Measurements from ENCODE around the gene GNAO1.

GNAO1 gene

DNA sequence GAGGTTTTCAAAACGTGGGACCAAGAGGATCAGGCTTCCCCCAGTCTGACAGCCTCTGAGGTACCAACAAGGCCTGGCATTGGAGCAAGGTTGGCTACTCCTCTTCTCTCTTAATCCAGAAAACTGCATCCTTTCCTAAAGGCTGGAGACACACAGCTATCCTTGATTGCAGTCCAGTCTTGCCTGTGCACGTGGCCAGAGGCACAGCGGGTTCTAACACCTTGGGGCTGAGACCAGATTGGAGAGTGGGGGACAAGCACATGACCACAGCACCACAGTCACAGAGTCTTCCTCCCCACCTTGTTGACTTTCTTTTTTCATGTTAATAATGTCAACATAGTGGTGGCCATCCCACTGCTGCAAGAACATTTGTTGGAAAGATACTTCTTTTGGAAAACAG lies 46.9 kb downstream of the GNAO1 start:
- no peak for DNase-seq (ENCODE audit: low read depth in 2 of 2)

DNA sequence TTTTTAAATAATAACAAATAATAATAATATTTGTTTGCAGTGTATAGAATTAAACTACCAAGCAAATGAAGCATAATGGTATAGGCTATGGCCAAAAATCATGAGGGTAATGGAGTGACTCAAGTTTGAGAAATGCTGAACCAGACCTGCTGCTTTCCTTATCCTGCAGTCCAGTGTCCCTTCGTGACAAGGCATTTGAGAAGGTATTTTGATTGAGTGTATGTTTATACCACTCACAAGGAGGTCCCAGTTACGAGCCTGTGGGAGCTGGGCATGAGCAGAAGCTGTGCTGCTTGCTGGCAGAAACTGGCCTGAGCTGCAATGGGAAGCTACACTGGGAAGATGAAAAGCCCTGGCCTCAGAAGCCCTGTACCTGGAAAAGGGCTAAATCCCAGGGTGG lies 50.3 kb downstream of the GNAO1 start:
- no peak for DNase-seq (ENCODE audit: low read depth in 2 of 2)

DNA sequence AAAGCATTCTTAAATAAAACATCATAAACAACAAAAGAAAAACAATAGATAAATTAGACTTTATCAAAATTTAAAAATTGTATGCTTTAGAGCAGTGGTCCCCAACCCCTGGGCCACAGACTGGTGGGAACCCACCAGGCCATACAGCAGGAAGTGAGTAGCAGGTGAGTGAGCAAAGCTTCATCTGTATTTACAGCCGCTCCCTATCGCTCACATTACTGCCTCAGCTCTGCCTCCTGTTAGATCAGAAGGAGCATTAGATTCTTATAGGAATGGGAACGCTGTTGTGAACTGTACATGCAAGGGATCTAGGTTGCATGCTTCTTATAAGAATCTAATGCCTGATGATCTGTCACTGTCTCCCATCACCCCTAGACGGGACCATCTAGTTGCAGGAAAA lies 51.5 kb downstream of the GNAO1 start:
- DNase-seq (ENCODE audit: low read depth in 2 of 2) = no peak

DNA sequence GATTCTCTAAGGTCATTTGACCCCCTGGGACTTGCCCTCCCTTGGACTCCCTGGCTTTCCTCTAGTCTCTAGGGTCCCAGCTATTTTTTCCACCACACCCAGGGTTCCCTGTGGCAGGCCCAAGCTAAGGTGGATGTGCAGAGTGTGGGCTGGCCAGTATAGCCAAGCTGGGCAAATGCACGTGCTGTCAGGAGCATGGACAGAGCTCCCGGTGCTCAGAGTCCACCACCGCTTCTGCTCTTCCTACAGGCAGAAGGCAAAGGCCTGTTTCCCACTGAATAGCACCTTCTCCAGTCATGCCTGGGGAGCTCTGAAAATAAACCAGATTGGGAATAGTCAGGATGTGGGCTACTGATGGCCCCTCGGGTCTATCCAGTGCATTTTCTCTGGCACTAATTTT lies 53.3 kb downstream of the GNAO1 start:
- no peak for DNase-seq (ENCODE audit: low read depth in 2 of 2)

DNA sequence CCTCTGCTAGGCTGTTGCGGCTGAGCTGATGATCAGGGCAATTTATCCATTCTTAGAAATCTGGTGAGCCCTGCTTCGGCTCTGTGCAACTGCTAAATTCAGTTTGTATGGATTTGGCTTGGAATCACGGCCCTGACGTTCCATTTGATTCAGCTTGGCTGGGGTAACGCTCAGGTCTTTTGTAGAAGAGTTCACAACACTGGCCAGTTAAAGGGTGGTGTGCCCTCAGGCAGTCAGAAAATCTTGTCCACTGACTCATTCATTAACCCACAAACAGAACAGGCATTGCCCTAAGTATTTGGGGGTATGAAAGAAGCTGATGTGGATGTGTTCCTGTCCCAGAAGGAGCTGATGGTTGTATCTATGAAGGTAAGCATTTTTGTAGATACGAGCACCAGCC lies 53.9 kb downstream of the GNAO1 start:
- DNase-seq (ENCODE audit: low read depth in 2 of 2) = no peak

DNA sequence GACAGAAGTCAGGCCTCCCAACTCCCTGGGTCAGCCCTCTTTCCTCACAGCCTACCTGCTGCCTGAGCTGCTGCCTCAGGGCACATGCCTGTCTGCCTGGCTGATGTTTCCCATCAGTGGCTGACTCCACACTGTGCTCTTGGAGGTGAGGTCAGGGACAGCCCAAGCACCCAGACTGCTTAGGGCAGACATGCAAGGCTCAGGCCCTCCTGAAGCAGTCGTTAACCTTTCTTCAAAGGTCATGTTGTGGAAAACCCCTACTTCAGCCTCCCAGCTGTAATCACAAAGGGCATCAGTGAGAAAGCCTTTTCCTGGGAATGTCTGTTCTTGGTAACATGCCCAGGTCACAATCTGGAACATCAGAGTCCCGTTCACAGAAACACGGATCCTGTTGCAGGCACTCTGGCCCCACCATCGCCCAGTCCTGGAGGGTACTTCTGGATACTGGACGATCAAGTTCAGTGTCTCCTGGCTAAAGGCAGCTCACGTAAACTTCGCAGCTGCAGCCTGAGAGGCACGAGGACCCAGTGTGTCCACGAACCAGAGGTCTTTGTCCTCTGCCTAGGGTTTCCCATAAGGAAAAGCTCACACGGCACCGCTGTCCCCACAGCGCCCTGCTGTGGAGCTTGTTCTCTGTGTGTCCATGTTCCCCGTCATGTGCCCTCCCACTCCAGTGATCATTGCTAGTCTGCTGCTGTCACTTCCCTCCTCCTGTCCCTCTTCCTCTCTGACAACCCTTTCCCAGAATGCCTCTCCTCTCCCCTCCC lies 54.9 kb downstream of the GNAO1 start:
- DNase-seq (ENCODE audit: low read depth in 2 of 2) = no peak

DNA sequence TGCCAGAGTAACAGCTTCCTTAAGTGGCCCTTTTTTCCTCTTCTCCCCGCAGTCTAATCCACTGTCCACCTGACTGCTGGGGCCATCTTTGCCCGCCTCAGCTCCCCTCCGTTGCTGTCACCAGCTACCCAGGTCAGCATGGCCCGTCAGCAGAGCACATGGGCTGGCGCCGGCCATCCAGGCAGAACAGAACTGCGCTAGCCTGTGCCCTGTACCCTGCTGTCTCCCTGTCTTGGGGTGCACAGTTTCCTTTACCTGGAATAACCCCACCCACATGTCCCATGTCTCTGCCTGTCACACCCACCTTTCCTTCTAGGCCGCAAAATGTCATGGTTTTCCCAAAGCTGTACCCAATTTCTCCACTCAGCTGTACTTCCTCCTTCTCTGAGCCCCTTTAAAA lies 55.7 kb downstream of the GNAO1 start:
- DNase-seq (ENCODE audit: low read depth in 2 of 2) = no peak

DNA sequence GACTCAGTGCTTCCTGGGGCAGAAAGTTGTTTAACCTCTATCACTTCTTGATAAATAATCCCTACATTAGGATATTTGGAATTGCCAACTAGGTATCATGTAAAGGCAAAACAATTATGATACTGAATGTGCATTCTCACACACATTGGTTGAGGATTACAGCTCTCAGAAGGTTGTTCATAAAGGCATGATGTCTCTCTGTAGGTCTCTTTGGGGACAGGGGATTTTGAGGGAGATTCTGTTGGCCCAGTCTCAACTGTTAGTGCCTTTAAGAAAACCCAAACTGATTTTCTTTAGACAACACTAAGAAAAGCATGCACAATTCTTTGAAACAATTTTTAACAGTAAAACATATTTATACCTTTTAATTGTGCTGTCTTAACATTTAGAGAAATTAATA lies 56.5 kb downstream of the GNAO1 start:
- no peak for DNase-seq (ENCODE audit: low read depth in 2 of 2)

DNA sequence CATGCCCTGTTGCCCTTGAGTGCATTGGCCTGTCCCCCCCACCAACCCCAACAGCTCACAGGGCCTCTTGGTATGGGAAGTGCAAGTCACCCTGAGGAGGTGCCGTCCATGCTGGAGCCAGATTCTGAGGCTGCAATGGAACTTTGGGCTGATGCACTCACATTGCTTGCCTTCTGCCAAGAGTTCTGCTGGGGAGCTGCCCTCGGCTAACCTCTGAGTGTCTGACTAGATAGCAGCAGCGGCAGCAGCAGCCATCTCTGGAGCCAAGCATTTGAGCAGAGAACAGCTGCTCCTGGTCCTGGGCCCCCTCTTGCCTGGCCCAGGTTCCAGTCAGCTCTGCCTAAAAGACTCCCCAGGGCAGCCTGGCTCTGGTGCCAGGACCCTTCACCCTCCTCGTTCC lies 61.5 kb downstream of the GNAO1 start:
- DNase-seq (ENCODE audit: low read depth in 2 of 2) = no peak

DNA sequence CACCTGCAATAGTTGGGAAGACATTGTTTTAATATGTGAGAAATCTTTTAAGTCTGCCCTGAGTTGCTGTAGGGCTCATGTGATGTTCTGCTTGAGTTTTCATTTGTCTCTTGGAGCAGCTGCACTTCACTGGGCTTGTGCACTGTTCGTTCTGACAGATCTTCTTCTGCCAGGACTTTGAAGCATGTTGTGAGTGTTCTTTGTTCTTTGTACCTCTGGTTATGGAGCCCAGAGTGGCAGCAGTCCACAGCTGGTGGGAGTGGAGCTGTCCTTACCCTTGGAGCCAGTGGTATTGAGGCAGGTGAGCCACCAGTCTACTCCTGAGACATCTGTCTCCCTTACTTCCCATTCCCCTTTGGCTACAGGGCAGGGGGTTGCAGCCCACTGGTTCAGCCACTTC lies 64.6 kb downstream of the GNAO1 start:
- DNase-seq (ENCODE audit: low read depth in 2 of 2) = no peak

DNA sequence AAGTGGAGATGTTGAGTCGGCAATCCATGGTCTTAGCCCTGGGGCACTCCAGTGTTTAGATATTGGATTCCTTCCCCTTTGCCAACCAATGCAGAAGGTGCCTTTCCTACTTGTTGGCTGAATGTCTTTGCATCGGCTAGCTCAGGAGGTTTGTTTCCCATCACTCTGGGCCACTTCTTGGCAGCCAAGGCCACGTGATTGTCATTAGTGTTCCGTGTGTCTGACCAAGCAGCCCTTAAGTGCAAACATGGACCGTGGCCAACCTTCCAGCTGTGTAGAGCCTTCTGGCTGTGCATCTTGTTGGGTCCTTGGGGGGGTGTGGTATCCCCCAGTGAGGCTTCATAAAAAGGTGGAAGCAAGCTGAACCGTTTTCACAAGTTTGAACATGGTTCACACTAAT lies 66.0 kb downstream of the GNAO1 start:
- no peak for DNase-seq (ENCODE audit: low read depth in 2 of 2)

DNA sequence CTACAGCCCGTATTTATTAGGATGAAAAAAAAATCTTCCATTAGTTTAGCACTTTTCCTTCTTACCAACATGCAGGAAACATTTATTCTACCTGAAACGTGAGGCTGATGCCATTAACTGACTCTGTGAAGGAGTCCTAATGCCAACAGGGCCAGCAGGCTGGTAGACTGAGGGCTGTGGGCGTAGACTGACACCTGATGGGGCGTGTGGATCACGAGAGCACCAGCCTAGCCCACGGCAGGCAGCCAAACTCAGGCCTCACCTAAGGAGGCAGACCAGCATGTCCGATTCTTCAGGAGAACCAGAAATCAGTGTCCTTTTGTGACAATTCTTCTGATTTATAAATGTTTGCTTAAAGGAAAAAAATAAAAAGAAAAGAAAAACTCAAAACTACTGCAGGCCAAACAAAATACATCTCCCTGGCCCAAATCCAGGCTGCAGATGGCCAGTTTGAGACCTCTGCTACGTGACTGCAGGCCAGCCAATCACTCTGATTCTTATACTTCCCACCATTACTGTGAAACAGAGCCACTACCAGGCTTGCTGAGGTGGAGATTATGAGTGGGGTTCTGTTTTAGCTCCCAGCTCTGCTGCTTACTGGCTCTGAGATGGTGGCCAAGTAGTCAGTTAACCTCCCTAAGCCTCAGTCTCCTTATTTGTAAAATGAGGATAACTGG lies 66.5 kb downstream of the GNAO1 start:
- no peak for DNase-seq (ENCODE audit: low read depth in 2 of 2)

DNA sequence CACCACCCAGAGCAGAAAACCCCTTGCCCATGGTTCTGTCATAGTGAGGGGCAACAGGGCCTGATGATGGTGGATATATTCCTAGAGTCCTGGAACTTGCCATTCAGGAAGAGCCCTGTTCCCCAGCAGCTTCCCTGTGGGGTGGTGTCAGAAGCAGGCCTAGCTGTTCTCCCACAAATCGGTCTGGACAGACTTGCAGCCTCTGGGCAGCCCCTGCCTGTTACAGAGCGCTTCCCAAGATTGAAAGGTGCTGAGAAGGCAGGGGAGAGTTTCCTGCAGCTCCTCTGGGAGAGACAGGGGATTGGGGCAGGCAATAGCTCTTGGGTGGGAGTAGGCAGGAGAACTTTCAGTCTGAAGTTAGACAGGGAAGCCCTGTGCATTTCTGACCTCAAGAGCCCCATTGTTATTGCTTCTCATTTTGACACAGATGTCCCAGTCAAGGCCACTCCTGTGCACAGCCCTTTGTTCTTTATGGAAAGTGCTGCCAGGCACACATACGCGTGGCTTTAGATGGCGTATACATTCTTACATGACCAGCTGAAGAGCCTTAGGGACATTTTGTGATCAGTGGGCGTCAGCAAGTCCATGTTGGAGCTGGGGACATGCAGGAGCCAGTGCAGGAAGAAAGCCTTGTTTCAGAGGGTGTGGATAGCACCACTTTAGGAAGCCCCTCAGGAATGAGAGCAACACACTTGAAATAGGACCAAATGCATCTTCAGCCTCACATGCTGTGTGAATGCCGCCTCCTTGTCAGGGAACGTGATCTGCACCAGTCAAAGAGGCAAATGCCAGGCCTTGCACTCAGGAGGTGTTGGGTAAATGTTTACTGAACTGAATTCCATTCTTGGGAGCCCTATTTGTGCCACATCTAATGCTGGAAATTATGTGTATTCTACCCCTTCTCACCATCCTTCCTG lies 67.5 kb downstream of the GNAO1 start:
- no peak for DNase-seq (ENCODE audit: low read depth in 2 of 2)

DNA sequence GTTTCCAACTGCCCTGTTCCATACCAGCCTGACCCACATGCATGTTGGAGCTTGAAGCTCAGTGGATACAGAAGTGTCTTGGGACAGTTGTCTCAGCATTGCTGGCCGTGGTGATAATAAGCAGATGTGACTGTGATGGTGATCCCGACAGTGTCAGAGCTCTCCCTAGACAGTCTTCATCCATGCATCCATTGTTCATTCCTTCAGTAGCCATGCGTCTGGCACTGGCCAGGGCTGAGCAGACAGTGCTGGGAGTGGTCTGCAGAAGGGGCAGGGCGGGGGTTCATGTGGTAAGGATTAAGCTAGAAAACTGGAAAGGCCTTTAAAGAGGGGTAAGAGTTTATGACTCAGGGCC lies 68.1 kb downstream of the GNAO1 start:
- DNase-seq (ENCODE audit: low read depth in 2 of 2) = no peak

DNA sequence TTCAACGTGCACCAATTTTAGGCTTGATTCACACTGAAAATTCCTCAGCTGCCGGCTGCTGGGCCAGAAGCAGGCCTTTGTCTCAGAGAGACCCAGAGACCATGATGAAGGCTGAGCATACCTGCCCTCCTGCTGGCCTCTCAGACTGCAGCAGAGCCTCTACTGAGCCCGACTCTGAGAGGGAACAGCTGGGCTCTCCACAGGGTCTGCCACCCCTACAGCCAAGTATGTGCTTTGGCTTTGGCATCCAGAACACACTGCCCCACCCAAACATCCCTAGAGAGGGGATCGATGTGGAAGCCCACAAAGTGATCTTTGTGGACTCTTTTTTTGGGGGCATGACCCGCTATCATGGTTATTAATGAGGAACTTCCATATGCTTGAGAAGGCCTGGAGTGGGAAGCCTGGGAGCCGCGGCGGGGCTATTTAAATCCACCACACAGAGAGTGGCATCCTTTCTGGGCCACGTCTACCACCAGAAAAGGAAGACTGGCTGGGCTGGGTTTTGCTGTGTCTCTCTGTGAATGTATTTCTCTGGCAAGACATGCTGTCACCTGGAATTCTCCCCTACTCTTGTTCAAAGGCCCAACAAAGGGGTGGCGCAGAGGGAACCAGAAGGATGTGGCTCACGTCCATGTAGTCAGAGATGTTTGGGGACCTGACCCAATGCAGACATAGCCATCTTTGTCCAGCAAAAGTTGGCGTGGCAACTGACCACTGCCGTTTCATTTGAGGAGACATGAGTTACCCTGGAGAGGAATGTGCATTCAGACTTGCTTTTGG lies 69.3 kb downstream of the GNAO1 start:
- DNase-seq (ENCODE audit: low read depth in 2 of 2) = no peak

DNA sequence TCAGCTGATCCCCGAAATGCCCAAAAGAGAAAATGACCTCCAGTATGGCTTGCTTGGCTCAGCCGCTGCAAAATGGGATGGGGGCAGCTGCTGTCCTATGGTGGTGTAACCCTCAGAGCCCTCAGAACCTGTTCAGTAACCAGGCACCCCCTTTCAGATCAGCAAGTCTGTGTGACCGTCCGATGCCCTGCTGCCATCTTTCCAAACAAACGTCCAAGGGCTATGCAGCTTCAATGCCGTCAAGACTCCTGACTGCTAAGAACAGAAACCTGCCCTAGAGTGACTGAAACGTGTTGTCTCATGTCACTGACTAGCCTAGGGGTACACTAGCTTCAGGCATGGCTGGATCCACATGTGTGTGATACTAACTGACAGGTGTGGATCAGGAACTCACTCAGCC lies 70.4 kb downstream of the GNAO1 start:
- no peak for DNase-seq (ENCODE audit: low read depth in 2 of 2)

DNA sequence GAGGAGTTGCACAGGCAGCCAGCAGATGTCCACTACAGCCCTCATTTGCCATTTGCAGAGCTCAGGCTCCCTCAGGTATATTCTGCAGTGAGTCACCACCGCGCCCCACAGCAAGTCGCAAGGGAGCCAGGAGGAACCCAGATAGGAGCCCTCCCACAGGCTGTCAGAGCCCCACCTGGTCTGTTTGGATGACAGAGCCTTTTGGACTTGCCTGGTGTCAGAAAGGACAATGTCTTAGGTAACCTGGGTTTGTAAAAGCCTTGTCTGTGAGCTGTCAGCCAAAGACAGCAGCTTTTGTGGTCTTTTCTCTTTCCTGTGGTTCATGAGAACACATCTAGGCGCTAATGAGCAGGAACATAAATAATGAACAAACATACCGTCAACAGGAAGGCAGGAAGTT lies 70.9 kb downstream of the GNAO1 start:
- no peak for DNase-seq (ENCODE audit: low read depth in 2 of 2)

DNA sequence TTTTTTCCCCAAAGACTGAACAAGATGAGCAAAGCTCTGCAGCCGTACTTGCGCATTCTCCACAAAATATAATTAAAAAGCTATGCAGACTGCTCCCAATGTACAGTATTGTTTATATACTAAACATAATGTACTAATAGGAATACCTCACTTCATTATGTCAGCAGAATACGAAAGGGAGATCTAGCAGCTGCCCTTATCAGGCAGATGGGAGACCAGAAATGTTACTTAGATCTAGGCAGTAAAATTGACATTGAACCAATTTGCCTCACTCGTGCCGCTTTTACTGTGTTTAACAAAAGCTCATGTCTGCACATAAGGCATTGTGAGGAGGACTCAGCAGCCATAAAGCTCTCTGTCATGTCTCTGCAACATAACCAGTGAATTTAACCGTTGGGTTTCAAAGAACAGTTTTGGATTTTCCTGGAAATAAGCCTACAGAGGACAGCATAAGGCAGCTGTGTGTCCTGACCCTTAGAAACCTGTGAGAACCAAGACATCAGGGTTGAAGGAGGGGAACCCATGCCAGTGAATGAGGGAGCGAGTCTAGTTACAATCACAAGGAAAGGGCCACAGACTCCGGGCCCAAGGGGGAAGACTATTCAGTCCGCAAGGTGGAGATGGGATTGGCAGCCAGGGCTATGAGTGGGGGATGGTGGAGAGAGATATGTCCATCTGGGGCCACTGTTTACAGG lies 71.4 kb downstream of the GNAO1 start:
- DNase-seq (ENCODE audit: low read depth in 2 of 2) = no peak

DNA sequence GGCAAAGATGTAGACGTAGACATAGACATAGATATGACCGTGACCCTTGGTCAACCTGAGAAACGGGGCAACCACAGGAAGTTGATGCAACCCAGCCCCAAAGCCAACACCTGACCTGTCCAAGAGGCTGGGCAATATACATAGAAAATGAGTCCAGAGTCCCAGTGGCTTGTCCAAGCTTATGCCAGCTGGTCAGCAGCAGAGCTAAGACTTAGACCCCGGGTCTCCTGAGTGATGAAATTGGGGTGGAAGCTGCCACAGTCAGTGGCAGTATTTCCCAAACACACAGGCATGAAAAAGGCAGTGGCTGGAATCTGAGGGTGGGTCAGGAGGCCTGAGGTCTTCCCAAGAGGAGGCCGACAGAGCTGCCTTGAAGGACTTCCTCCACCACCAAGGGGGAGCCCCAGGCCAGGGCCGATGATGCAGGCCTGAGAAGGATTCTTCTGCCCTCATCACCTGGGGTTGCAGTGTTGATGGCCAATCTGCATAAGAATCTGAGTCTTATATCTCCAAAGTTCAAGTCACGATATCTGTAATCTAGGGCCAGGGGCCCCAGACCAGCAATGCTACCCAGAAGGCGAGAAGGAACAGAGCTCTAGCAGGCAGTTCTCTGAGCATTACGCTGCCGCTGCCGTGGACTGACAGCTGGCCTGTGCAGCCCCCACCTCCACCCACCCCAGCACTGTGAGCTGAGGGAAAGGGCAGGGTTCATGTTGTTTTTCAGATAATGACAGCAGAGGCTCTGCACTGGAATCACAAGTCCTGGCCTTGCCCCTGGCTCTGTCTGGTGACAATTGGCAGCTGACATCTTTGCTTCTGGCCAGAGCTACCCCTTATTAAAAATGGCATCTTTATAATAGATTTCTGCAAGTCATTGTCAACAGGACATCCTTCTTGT lies 72.7 kb downstream of the GNAO1 start:
- no peak for DNase-seq (ENCODE audit: low read depth in 2 of 2)

DNA sequence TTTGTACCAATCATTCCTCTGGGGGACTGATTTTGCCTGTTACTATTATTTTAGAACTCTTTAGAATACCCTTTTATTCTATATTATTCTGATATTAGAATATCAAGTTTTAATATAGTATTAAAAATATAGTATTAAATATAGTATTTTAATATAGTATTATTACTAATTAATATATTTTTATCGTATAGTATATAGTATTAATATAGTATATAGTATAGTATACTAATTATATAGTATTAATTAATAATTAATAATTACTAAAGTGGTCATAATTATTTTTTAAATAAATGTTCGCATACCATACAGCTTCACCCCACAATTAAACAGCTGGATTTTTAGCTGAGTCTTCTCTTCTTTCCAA lies 73.3 kb downstream of the GNAO1 start:
- no peak for DNase-seq (ENCODE audit: low read depth in 2 of 2)

All from fibroblast of skin of left biceps (primary cell).